ENCODE data around the gene TIMP2.
A peak's percentile ranks its signal among the peaks of the same experiment; 100 is the strongest.
"Not testable (repeated sequence)": the region's sequence is repeated elsewhere in the genome, so short reads cannot be mapped to it uniquely, and the experiment has no call there.

The TIMP2 gene

GRCh38 chr17:78888941-78889518 lies 36.2 kb downstream of the TIMP2 start:
- no peak for FAIRE-seq

- FAIRE-seq: no peak
These were observed 38.2 kb downstream of the TIMP2 start for GRCh38 chr17:78886954-78887353.

GRCh38 chr17:78885956-78886355 lies 39.2 kb downstream of the TIMP2 start:
- no peak for FAIRE-seq

- FAIRE-seq: no peak
These were observed 40.1 kb downstream of the TIMP2 start for GRCh38 chr17:78884876-78885667.

GRCh38 chr17:78884148-78884825 lies 40.9 kb downstream of the TIMP2 start:
- FAIRE-seq: no peak

- no peak for FAIRE-seq
These were observed 41.6 kb downstream of the TIMP2 start for GRCh38 chr17:78883533-78884131.

GRCh38 chr17:78883089-78883532 lies 42.1 kb downstream of the TIMP2 start:
- peak; percentile 12 for FAIRE-seq

GRCh38 chr17:78882540-78883088 lies 42.6 kb downstream of the TIMP2 start:
- FAIRE-seq: no peak

- FAIRE-seq: peak; percentile 85
These were observed 45.5 kb downstream of the TIMP2 start for GRCh38 chr17:78879635-78880186.

- FAIRE-seq: no peak
These were observed 46.2 kb downstream of the TIMP2 start for GRCh38 chr17:78878871-78879527.

GRCh38 chr17:78878261-78878660 lies 46.9 kb downstream of the TIMP2 start:
- no peak for FAIRE-seq

GRCh38 chr17:78876954-78877517 lies 48.2 kb downstream of the TIMP2 start:
- FAIRE-seq: not testable (repeated sequence)

GRCh38 chr17:78876094-78876597 lies 49.0 kb downstream of the TIMP2 start:
- FAIRE-seq: no peak

- FAIRE-seq: no peak
These were observed 49.7 kb downstream of the TIMP2 start for GRCh38 chr17:78875363-78876093.

- FAIRE-seq: no peak
These were observed 51.5 kb downstream of the TIMP2 start for GRCh38 chr17:78873519-78874340.

GRCh38 chr17:78872486-78872885 lies 52.7 kb downstream of the TIMP2 start:
- no peak for FAIRE-seq

- FAIRE-seq: no peak
These were observed 54.6 kb downstream of the TIMP2 start for GRCh38 chr17:78870621-78871020.

GRCh38 chr17:78868391-78868790 lies 56.8 kb downstream of the TIMP2 start:
- FAIRE-seq: no peak

GRCh38 chr17:78867046-78867445 lies 58.1 kb downstream of the TIMP2 start:
- not testable (repeated sequence) for FAIRE-seq

Measured in endometrium (tissue), 2 donors.